ENCODE results near the gene PPL.

Gene PPL

DNA sequence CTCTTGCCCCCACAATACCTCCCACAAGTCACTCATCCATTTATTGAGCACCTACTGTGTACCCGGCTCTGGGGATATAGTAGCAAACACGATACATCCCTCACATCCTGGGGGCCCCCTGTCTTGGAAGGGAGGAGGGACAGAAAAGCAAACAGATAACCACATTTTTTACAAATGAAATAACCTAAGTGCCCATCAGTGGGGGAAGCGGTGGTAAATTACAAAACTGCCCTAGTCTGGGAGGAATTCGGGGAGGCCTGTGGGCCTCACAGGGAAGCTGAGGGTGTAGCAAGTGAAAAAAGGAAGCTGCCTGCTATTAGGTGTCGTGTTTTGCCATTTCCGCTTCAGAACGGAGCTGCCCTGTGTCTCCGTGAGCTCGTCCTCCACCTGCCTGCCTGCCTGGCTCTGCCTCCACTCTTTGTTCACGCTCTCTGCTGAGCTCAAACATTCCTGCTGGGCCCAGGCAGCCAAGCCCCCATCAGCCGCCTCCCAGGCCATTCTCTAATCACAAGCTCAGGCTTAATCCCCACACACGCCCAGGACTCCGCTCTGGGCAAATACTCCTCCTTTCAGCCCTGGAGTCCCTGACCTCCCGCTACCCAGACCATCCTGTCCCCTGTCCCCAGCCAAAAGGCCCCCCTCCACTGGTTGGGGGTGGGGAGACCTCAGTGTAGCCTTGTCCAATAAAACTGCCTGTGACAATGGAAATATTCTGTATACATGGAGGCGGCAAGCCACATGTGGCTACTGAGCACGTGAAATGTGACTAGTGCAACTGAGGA, 11.0 kb upstream of the PPL start:
- H3K4me3 Mint-ChIP-seq = no peak overlapping the region
- no peaks in the 10 kb centered on the region for H3K9me3 Mint-ChIP-seq
- no peaks in the 10 kb centered on the region for H3K36me3 Mint-ChIP-seq (ENCODE audit: low read depth)
- H3K27ac Mint-ChIP-seq = no peak overlapping the region
- no peaks in the 10 kb centered on the region for H3K4me1 Mint-ChIP-seq (ENCODE audit: low read depth)
- H3K27me3 Mint-ChIP-seq (ENCODE audit: low read depth) = peaks cover 5% of the 10 kb centered on the region

- Mint-ChIP-seq H3K4me1 (ENCODE audit: low read depth) (no peaks in the 10 kb centered on the region), H3K36me3 (ENCODE audit: low read depth) (no peaks in the 10 kb centered on the region), H3K9me3 (no peaks in the 10 kb centered on the region), H3K27ac (no peak overlapping the region), H3K4me3 (no peak overlapping the region), H3K27me3 (ENCODE audit: low read depth) (peaks cover 5% of the 10 kb centered on the region)
These were observed 10.0 kb upstream of the PPL start for GRCh38 chr16:4946917-4947316.

- no peaks in the 10 kb centered on the region for H3K36me3 Mint-ChIP-seq (ENCODE audit: low read depth)
- H3K27me3 Mint-ChIP-seq (ENCODE audit: low read depth) = peaks cover 5% of the 10 kb centered on the region
- no peak overlapping the region for H3K4me3 Mint-ChIP-seq
- no peaks in the 10 kb centered on the region for H3K9me3 Mint-ChIP-seq
- H3K27ac Mint-ChIP-seq = no peak overlapping the region
- H3K4me1 Mint-ChIP-seq (ENCODE audit: low read depth) = no peaks in the 10 kb centered on the region
These were observed 8.9 kb upstream of the PPL start for GRCh38 chr16:4945560-4946502.

DNA sequence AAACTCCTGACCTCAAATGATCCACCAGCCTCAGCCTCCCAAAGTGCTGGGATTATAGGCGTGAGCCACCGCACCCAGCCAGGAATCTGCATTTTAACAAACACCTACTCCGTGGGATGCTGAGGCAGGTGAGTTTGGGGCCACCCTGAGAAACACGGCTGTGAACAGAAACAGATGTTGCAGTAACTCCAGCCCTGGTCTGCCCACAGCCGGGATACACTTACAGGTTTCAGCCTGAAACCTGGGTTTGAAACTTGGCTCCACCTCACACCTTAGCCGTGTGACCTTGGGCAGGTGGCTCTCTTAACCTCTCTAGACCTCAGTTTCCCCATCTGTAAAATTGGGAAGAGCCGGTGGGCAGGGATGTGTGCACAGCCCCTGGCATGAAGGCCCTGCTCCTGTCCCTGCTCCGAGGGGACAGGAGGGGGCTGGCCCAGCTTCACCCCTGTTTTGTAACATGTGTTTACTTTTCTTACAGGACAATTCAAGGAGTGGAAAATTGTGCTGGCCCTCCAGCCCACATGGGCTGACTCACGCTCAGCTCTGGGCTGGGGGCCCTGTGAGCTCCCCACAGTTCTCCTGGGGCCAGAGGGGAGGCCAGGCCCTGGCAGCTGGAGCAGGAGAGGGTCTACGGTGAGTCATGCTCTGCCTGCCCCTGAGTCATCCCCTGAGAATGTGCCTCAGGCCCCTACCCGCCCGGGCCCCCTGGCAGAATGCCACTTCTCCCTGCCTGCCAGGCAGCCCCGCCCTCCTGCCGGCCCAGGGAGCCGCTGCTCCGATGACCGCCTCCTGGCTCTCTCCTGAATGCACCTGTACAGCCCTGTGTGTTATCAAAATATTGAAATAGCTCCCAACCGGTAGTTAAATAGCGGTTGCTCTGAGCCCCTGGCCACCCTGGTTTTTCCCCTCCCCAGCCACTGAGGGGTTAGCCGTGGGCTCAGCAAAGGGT, 7.7 kb upstream of the PPL start:
- no peaks in the 10 kb centered on the region for H3K36me3 Mint-ChIP-seq (ENCODE audit: low read depth)

DNA sequence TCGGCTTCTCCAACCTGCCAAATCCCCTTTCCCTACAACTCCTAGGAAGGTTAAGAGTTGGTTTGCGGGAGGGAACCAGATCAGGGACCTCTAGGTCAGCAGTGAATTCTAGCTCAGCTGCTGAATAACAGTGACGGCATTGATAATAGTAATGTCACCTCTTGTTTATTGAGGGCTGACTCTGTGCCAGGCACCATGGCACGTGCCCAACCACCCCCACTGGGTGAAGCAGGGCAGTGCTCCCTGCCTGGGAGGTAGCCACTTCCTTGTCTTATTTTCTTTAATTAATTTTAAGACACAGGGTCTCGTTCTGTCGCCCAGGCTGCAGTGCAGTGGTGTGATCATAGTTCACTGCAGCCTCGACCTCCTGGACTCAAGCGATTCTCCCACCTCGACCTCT, 5.5 kb upstream of the PPL start:
- peaks cover 2% of the 10 kb centered on the region for H3K4me1 Mint-ChIP-seq (ENCODE audit: low read depth)
- H3K36me3 Mint-ChIP-seq (ENCODE audit: low read depth) = no peaks in the 10 kb centered on the region
- no peaks in the 10 kb centered on the region for H3K9me3 Mint-ChIP-seq
- no peak overlapping the region for H3K27ac Mint-ChIP-seq
- no peak overlapping the region for H3K4me3 Mint-ChIP-seq
- H3K27me3 Mint-ChIP-seq (ENCODE audit: low read depth) = peaks cover 20% of the 10 kb centered on the region

More for the DNA sequence above, 7.7 kb upstream of the PPL start:
- H3K9me3 Mint-ChIP-seq = no peaks in the 10 kb centered on the region
- H3K4me3 Mint-ChIP-seq = no peak overlapping the region
- H3K27me3 Mint-ChIP-seq (ENCODE audit: low read depth) = peaks cover 5% of the 10 kb centered on the region
- H3K27ac Mint-ChIP-seq = no peak overlapping the region
- no peaks in the 10 kb centered on the region for H3K4me1 Mint-ChIP-seq (ENCODE audit: low read depth)

DNA sequence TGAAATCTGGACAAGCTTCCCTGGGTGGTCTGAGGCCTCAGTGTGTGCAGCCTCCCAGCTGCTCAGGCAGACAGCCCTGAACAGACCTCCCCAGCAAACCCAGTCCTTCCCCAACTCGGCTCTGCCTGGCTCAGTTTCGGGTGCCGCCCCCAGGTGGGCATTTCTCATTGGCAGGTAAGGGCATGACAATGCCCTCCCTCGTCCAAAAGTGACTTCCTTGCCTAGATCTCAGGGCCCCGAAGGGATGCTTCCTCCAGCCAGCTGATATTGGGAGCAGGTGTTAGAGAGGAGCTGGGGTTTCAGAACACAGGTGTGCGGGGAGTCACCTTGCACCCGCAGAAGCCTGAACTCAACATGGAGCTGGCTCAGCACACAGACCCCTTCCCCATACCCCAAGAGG, 3.8 kb upstream of the PPL start:
- Mint-ChIP-seq H3K27me3 (ENCODE audit: low read depth) (peaks cover 23% of the 10 kb centered on the region), H3K9me3 (no peaks in the 10 kb centered on the region), H3K27ac (no peak overlapping the region), H3K36me3 (ENCODE audit: low read depth) (no peaks in the 10 kb centered on the region), H3K4me1 (ENCODE audit: low read depth) (peaks cover 3% of the 10 kb centered on the region), H3K4me3 (no peak overlapping the region)

GRCh38 chr16:4938683-4939030, 1.7 kb upstream of the PPL start:
- Mint-ChIP-seq H3K9me3 (no peaks in the 10 kb centered on the region), H3K4me1 (ENCODE audit: low read depth) (peaks cover 3% of the 10 kb centered on the region), H3K27ac (no peak overlapping the region), H3K4me3 (no peak overlapping the region), H3K36me3 (ENCODE audit: low read depth) (no peaks in the 10 kb centered on the region), H3K27me3 (ENCODE audit: low read depth) (peaks cover 35% of the 10 kb centered on the region)

DNA sequence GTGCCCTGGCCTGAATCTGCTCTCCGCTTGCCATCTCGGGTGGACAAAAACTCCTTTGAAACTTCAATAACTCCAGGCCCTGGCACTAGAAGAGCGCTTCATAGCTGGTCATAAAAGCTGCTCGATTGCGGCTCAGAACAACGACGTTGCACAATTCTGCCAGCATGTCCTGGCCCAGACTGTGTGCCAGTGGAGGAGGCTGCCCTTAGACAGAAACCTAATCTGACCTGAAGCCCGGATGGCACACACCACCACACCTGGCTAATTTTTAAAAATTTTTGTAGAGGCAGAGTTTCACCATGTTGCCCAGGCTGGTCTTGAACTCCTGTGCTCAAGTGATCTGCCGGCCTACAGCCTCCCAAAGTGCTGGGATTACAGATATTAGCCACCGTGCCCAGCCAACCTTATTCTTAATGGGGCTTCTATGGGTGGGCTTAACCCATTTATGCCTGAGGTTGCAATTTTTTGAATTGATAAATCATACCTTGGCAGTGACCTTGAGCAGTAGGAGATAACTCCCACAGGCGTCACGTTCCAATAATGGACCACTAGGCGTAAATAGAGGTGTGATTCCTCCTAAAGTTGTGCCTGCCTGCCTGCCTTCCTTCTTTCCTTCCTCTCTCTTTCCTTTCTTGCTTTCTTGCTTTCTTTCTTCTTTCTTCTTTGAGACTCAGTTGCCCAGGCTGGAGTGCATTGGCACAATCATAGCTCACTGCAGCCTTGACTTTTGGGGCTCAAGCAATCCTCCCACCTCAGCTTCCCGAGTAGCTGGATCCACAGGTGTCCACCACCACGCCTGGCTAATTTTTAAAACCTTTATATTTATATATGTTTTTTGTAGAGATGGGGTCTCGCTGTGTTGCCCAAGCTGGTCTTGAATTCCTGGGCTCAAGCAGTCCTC, 1.1 kb upstream of the PPL start:
- H3K4me3 Mint-ChIP-seq = peak overlapping the region; percentile 21
- H3K27me3 Mint-ChIP-seq (ENCODE audit: low read depth) = peaks cover 35% of the 10 kb centered on the region

DNA sequence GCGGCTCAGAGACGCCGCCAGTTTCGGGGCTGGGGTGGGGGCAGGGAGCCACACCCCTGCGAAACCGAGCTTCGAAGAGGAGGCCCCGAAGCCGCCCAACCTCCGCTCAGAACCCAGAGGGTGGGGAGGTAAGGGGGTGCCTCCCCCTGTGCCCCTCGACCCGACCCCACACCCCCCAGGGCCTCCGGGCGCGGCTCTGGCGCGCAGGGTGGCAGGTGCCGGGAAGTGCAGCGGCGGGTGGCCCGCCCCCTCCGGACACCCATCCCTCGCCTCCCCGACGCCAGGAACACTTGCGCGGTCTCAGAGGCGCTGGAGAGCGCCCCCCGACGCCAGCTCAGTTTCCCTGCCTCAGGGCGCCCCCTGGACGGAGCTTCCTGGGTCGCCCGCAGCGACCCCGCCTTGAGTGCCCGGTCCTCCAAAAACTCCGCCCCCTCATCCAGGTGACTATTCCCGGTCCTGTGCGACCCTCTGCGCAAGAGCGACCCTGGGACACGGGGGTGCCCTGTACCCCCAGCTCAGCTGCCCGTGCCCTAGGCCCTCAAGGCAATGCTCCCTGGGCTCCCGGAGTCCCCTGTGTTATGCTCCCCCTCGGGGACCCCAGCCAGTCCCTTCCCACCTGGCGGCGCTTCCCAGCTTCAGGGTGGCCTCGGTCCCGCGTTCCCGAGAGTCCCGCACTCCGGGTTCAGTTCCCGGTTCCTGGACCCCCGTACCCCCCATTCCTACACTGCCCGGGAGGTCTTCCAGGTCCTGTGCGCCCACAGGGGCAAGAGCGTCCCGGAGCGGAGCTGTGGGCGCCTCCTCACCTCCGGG, 562 bp downstream of the PPL start:
- Mint-ChIP-seq H3K27ac (no peak overlapping the region), H3K27me3 (ENCODE audit: low read depth) (peaks cover 35% of the 10 kb centered on the region), H3K4me3 (peak overlapping the region; percentile 42)

More for the DNA sequence above, 1.1 kb upstream of the PPL start:
- H3K9me3 Mint-ChIP-seq = no peaks in the 10 kb centered on the region
- H3K4me1 Mint-ChIP-seq (ENCODE audit: low read depth) = peaks cover 3% of the 10 kb centered on the region
- H3K27ac Mint-ChIP-seq = no peak overlapping the region
- H3K36me3 Mint-ChIP-seq (ENCODE audit: low read depth) = no peaks in the 10 kb centered on the region

GRCh38 chr16:4935241-4935855, 1.6 kb downstream of the PPL start:
- no peak overlapping the region for H3K27ac Mint-ChIP-seq
- H3K9me3 Mint-ChIP-seq = no peaks in the 10 kb centered on the region
- H3K36me3 Mint-ChIP-seq (ENCODE audit: low read depth) = no peaks in the 10 kb centered on the region
- no peak overlapping the region for H3K4me3 Mint-ChIP-seq
- peaks cover 35% of the 10 kb centered on the region for H3K27me3 Mint-ChIP-seq (ENCODE audit: low read depth)
- peaks cover 3% of the 10 kb centered on the region for H3K4me1 Mint-ChIP-seq (ENCODE audit: low read depth)

More for the DNA sequence above, 562 bp downstream of the PPL start:
- H3K36me3 Mint-ChIP-seq (ENCODE audit: low read depth) = no peaks in the 10 kb centered on the region
- peaks cover 3% of the 10 kb centered on the region for H3K4me1 Mint-ChIP-seq (ENCODE audit: low read depth)
- H3K9me3 Mint-ChIP-seq = no peaks in the 10 kb centered on the region

GRCh38 chr16:4934591-4934990, 2.4 kb downstream of the PPL start:
- Mint-ChIP-seq H3K4me3 (no peak overlapping the region), H3K27ac (no peak overlapping the region)

DNA sequence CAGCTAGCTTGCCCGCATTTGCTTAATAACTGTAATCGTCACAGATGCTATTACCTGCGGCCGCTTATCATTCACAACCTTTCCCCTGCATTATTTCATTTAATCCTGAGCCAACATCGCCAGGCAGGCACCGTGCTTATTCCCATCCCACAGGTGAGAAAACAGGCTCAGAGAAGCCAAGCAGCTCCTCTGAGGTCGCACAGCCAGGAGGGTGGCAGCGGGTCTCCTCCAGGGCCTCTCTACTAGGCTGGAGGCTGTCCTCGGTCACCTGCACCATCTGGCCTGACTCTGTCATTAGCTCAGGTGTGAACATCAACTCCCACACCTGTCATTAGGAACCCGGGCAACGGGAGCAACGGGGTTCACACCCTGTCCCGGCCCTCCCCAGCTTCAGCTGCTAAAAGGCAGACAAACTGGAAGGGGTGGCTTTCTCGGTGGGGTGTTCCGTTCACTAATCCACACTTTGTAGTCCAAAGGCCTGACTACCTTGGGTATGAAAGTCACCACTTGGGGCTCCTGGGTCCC, 3.0 kb downstream of the PPL start:
- Mint-ChIP-seq H3K4me3 (no peak overlapping the region), H3K4me1 (ENCODE audit: low read depth) (peaks cover 3% of the 10 kb centered on the region), H3K9me3 (no peaks in the 10 kb centered on the region), H3K27ac (no peak overlapping the region), H3K27me3 (ENCODE audit: low read depth) (peaks cover 35% of the 10 kb centered on the region), H3K36me3 (ENCODE audit: low read depth) (no peaks in the 10 kb centered on the region)

More at GRCh38 chr16:4934591-4934990, 2.4 kb downstream of the PPL start:
- peaks cover 35% of the 10 kb centered on the region for H3K27me3 Mint-ChIP-seq (ENCODE audit: low read depth)
- H3K36me3 Mint-ChIP-seq (ENCODE audit: low read depth) = no peaks in the 10 kb centered on the region
- H3K4me1 Mint-ChIP-seq (ENCODE audit: low read depth) = peaks cover 3% of the 10 kb centered on the region
- H3K9me3 Mint-ChIP-seq = no peaks in the 10 kb centered on the region

Measured in T-helper 1 cell treated with Interleukin-12 subunit alpha and Interleukin-12 subunit beta and Interleukin-4 antibody, amounts not matched to agents 30 μg/mL and 1 μg/mL, for 36 hours (primary cell).